GM23248 (cell line): ENCODE measurements around the gene NR2C2.

Source experiments
- EZH2 ChIP-seq: fragments of 200-600 bp; sonication (generic); IDR thresholded peaks from 2 replicates; pipeline ENCODE4 v1.6.1; 2018; ENCODE audit warnings: antibody characterized with exemption, mild to moderate bottlenecking; ENCODE audit not compliant: insufficient read depth, poor library complexity, severe bottlenecking
- EZH2phosphoT487 ChIP-seq: fragments of 200-600 bp; sonication (generic); IDR thresholded peaks from 2 replicates; pipeline ENCODE4 v1.6.1; 2018; ENCODE audit warnings: antibody characterized with exemption, moderate library complexity, mild to moderate bottlenecking, low read depth; ENCODE audit not compliant: insufficient read depth

DNA sequence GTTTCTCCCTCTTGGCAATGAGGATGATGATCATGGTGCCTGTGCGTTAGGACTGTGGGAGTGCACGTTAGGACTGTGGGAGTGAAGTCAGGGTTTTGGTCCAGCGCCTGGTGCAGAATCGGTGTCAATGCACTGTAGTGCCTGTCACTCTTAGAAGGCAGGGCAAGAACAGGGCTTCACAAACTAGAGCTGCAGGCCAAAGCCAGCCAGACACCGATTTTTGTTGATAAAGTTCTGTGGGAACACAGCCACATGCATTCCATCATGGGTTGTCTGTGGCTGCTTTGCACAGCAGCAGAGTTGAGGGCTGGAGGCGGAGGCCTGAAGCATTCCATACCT, 32.6 kb upstream of the NR2C2 start:
- TF ChIP-seq EZH2 (no peak), EZH2phosphoT487 (no peak)
